GM19467 (cell line): ENCODE data around the gene EFCC1.
"Not testable (repeated sequence)": the region's sequence is repeated elsewhere in the genome, so short reads cannot be mapped to it uniquely, and the experiment has no call there.

Experiments
- ATAC-seq: cut with Tn5 transposase; IDR thresholded peaks from one replicate; pipeline ENCODE4 v1.9.1; 2021; ENCODE audit warnings: mild to moderate bottlenecking, moderate library complexity; ENCODE audit not compliant: unreplicated experiment

The EFCC1 gene

DNA sequence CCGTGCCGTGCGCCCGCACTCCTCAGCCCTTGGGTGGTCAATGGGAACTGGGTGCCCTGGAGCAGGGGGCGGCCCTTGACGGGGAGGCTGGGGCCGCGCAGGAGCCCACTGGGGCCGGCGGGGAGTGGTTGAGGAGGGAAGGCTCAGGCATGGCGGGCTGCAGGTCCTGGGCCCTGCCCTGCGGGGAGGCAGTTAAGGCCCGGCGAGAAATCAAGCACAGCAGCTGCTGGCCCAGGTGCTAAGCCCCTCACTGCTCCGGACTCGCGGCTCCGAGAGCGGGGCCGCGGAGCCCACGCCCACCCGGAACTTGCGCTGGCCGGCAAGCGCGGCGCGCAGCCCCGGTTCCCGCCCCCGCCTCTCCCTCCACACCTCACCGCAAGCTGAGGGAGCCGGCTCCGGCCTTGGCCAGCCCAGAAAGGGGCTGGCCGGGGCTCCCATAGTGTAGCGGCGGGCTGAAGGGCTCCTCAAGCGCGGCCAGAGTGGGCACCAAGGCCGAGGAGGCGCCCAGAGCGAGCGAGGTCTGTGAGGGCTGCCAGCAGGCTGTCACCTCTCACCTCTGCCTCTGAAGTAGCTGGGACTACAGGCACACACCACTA is 67.3 kb downstream of the EFCC1 start:
- ATAC-seq: no peak

GRCh38 chr3:129069313-129070085 is 68.4 kb downstream of the EFCC1 start:
- ATAC-seq: not testable (repeated sequence)

- no peak for ATAC-seq
Observed at GRCh38 chr3:129070086-129070885, 69.2 kb downstream of the EFCC1 start.

DNA sequence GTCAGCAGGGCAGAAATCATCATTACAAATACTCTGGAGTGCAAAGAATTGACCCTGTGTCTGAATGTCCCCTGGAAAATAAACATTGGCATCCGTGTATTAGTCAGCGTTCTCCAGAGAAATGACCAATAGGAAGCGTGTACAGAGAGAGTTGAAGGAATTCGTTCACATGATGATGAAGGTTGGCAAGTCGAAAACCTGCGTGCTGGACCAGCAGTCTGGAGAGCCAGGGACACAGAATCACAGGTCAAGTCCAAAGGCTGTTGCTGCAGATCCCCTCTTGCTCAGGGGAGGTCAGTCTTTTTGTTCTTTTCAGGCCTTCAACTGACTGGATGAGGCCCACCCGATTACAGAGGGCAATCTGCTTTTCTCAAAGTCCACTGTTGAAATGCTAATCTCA is 76.1 kb downstream of the EFCC1 start:
- ATAC-seq: no peak

DNA sequence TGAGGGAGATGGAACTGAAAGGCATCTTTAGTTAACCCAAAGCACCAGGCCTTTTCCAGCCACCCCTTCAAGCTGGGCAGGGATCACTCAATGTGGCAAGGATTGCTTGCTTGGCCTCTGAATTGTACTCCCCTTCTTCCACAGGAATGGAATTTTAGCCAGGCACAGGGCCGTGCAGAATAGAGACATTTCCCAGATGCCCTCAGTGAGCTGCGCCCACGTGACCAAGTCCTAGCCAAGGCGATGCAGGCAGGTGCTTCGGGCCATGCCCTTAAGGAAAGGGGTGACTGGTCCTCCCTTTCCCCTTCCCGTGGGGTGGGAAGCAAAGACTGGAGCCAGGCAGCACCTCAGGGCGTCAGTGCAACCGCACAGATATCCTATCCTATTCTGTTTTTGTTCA is 77.4 kb downstream of the EFCC1 start:
- ATAC-seq: no peak

DNA sequence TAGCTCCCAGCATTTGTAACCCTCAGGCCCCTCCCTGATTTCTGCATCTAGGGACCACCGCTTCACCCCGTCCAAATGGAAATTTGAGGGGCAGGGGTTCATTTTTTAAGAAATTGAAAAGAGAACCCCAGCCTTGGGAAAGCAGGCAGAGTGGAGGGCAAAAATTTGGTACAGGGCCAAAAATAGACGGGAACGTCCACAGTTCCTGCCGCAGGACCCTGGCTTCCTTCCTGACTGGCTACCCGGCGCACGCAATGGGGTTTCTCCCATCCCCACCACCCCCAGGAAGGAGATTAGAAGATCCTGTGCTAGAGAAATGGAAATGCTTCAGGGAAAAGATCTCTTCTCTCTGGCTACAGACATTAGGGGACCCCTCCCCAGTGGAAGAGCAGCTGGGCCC is 80.4 kb downstream of the EFCC1 start:
- no peak for ATAC-seq

GRCh38 chr3:129082026-129082425 is 80.9 kb downstream of the EFCC1 start:
- no peak for ATAC-seq

- ATAC-seq: no peak
Observed at GRCh38 chr3:129084501-129084900, 83.4 kb downstream of the EFCC1 start.

DNA sequence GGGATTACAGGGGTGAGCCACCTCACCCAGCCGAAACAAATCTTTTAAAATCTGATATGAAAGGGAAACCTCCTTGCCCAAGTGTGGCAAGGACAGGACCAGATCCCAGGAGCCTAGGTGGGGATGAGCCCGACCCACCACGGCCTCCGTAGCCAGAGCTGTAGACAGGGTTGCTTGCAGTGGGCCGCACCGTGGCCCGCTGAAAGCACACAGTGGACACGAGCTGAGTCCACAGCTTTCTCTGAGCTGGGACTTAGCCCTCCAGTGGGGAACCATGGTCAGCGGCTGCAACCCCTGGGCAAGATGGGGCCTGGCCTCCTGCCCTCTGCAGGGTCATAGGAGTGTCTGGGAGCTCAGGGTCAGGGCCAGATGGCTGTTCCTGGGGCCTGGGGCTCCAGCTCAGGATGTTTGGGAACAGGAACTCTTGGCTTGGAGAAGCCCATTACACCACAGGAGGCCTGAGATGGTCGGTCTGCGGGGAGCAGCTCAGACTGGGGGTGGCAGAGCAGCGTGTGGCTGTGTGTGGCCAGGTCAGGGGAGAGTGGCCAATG is 84.1 kb downstream of the EFCC1 start:
- no peak for ATAC-seq

GRCh38 chr3:129085818-129086217 is 84.7 kb downstream of the EFCC1 start:
- ATAC-seq: no peak

GRCh38 chr3:129087138-129087702 is 86.1 kb downstream of the EFCC1 start:
- no peak for ATAC-seq

DNA sequence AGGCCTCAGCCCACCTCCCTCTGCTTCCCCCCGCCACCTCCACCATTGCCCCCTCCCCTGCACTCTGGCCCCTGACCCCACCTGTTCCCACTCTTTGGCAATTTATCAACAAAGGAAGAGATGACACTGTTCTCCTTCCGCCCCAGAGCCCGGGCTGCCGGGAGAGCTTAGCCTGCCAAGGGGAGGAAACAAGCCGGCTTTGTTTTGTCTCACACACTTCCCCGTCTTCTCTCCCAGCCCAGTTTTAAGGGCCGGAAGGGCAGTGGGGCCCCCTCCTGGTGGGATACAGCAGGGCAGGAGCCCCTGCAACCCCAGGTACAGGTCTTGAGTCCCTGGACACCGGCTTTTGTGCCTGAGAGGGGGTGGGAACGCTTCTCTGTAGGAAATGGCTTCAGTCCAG is 86.8 kb downstream of the EFCC1 start:
- ATAC-seq: not testable (repeated sequence)

DNA sequence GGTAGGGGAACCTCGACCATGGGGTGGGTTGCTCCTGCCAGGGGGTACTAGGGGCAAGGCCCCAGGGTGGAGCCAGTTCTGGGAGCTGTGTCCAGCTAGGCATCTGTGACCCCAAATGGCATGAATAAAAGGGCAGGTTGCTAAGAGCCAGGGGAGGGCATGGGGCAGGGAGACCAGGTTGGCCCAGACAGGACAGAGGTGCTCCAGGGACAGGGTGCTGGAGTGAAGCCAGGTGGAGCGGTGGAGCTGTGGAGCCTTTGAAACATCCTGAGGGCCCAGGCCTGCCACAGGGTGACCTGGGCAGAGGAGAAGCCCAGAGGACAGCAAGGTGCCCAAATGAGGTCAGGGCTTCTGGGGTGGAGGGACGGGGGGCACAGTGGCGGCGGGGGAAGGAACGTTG is 87.2 kb downstream of the EFCC1 start:
- ATAC-seq: not testable (repeated sequence)
